ENCODE data around the gene RDH13.
A peak's percentile ranks its signal among the peaks of the same experiment; 100 is the strongest.

DNA sequence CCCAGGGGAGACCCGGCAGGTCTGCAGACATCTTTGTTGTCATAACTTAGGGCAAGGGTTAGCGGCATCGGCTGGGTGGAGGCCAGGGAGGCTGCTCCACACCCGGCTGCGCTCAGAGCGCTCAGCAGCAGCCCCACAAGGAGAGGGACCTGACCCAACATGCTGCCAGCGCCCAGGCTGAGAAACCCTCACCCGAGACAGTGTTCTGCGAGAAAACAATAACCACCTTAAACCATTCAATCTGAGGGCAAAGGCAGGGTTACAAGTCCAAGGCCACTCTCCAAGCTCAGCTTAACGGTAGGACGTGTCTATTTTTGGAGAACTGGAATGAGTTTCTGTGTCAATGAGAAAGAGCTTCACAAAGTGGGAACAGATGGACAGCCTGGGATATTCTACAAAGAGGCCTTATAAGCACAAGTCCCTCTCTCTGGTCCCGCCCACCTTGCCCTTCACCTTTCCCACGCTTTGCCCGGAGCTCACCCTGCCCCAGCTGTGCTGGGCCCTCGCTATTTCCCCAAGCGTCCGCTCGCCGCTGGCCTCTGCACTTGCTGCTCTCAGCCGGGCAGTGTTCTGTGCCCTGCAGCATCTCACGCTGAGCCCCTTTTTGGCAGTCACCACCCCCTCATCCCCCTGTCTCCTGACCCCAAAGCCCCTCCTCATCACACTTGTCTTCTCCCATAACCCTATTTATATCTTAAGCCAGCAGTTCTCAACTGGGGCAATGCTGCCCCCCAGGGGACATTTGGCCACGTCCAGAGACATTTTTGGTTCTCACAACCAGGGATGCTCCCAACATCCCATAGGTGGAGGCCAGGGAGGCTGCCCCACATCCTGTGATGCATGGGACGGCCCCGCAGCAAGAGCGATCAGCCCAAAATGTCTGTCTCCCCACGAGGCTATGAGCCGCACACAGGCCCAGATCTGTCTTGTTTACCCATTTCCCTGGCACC, 36.9 kb upstream of the RDH13 start:
- TF ChIP-seq NFIC (IDR thresholded peaks at IDR 0.05) (no peak), YY1 (IDR thresholded peaks at IDR 0.05; ENCODE audit: low read depth) (no peak), TAF1 (IDR thresholded peaks at IDR 0.05; ENCODE audit: low read depth) (no peak), EP300 (IDR thresholded peaks at IDR 0.05; ENCODE audit: borderline replicate concordance) (no peak), RAD21 (IDR thresholded peaks at IDR 0.05; ENCODE audit: low read depth) (peak; percentile 23; the same call in 1 of the 2 replicates), CREB1 (IDR thresholded peaks at IDR 0.05; ENCODE audit: low read depth) (no peak), CEBPB (IDR thresholded peaks at IDR 0.05) (no peak), FOXM1 (IDR thresholded peaks at IDR 0.05; ENCODE audit: borderline replicate concordance, low read depth) (no peak), TCF12 (IDR thresholded peaks at IDR 0.05; ENCODE audit: low read depth) (no peak), TEAD4 (IDR thresholded peaks at IDR 0.05) (no peak)
- TF ChIP-seq, protein P1, sequence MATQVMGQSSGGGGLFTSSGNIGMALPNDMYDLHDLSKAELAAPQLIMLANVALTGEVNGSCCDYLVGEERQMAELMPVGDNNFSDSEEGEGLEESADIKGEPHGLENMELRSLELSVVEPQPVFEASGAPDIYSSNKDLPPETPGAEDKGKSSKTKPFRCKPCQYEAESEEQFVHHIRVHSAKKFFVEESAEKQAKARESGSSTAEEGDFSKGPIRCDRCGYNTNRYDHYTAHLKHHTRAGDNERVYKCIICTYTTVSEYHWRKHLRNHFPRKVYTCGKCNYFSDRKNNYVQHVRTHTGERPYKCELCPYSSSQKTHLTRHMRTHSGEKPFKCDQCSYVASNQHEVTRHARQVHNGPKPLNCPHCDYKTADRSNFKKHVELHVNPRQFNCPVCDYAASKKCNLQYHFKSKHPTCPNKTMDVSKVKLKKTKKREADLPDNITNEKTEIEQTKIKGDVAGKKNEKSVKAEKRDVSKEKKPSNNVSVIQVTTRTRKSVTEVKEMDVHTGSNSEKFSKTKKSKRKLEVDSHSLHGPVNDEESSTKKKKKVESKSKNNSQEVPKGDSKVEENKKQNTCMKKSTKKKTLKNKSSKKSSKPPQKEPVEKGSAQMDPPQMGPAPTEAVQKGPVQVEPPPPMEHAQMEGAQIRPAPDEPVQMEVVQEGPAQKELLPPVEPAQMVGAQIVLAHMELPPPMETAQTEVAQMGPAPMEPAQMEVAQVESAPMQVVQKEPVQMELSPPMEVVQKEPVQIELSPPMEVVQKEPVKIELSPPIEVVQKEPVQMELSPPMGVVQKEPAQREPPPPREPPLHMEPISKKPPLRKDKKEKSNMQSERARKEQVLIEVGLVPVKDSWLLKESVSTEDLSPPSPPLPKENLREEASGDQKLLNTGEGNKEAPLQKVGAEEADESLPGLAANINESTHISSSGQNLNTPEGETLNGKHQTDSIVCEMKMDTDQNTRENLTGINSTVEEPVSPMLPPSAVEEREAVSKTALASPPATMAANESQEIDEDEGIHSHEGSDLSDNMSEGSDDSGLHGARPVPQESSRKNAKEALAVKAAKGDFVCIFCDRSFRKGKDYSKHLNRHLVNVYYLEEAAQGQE (IDR thresholded peaks at IDR 0.05; ENCODE audit: low read depth) = no peak
- TF ChIP-seq, protein P2, sequence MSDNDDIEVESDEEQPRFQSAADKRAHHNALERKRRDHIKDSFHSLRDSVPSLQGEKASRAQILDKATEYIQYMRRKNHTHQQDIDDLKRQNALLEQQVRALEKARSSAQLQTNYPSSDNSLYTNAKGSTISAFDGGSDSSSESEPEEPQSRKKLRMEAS (IDR thresholded peaks at IDR 0.05) = no peak
